ENCODE data around the gene RBM11. TPM values are rescaled to one million over a fixed set of nuclear protein-coding genes. Genes with fewer than 3 reads are reported as not detected.

RBM11 gene
- total and polyA plus RNA-seq, 2 of the 8 experiments (the other 6 are each of a cell fraction or from before 2014, with no cell fraction given) = 3.9 to 10.1 TPM

GRCh38 chr21:14262039-14262438 lies 46.1 kb downstream of the RBM11 start:
- WGBS, 2 experiments (ENCODE audit: extremely low coverage in 1 of 2, insufficient coverage in 1 of 2, insufficient read length in 1 of 2, insufficient replicate concordance in 2 of 2, low coverage in 1 of 2, low lambda C conversion rate in 2 of 2, missing lambda C conversion rate in 1 of 2) = 57% methylated on average over 1 of the region's 1 CpG; no CpG with 5 or more reads in 1 of the 2 experiments
- Histone ChIP-seq H2BK120ac (replicated peaks; ENCODE audit: low read depth, low read length) (no peak overlapping the region), H4K91ac (replicated peaks; ENCODE audit: insufficient read length, low read length) (no peak overlapping the region), H3K9ac (replicated peaks in 1 of 4; ENCODE audit: extremely low read depth in 1 of 4, low read depth in 3 of 4, low read length in 3 of 4) (no peak overlapping the region), H2BK5ac (ENCODE audit: low read depth, low read length) (no peak overlapping the region), H3K56ac (replicated peaks; ENCODE audit: insufficient read length, low read depth, low read length) (no peak overlapping the region), H3K18ac (ENCODE audit: extremely low read depth, low read length) (no peak overlapping the region), H3K4me1 (replicated peaks in 1 of 4; ENCODE audit: control insufficient read depth in 3 of 4, insufficient read depth in 4 of 4, low read length in 3 of 4) (no peaks in the 10 kb centered on the region), H3K79me1 (ENCODE audit: low read depth, low read length) (no peaks in the 10 kb centered on the region), H3K27me3 (replicated peaks in 1 of 4; ENCODE audit: control insufficient read depth in 3 of 4, extremely low read depth in 1 of 4, insufficient read depth in 3 of 4, low read length in 3 of 4) (no peaks in the 10 kb centered on the region), H2BK15ac (ENCODE audit: low read length) (no peak overlapping the region), H2BK12ac (ENCODE audit: low read depth, low read length) (no peak overlapping the region), H3K9me3 (ENCODE audit: insufficient read depth in 2 of 2, low read depth in 1 of 2, low read length in 1 of 2) (no peaks in the 10 kb centered on the region), H4K20me1 (replicated peaks in 1 of 2; ENCODE audit: control insufficient read depth in 1 of 2, insufficient read depth in 2 of 2, low read length in 2 of 2) (no peaks in the 10 kb centered on the region), H2BK20ac (ENCODE audit: low read length) (no peak overlapping the region), H4K5ac (ENCODE audit: insufficient read length, low read depth, low read length) (no peak overlapping the region), H3K4me2 (ENCODE audit: insufficient read depth in 1 of 2, low read depth in 2 of 2, low read length in 2 of 2) (no peak overlapping the region), H4K8ac (ENCODE audit: extremely low read depth, insufficient read depth, low read length) (no peak overlapping the region), H3K79me2 (ENCODE audit: control insufficient read depth in 1 of 2, insufficient read depth in 2 of 2, low read length in 2 of 2) (no peaks in the 10 kb centered on the region), H2AFZ (ENCODE audit: low read length) (no peak overlapping the region), H3K4me3 (ENCODE audit: extremely low read depth in 1 of 4, insufficient read depth in 2 of 4, low read depth in 3 of 4, low read length in 4 of 4) (no peak overlapping the region), H3K23ac (ENCODE audit: insufficient read length) (no peak overlapping the region), H3K27ac (ENCODE audit: low read depth, low read length) (no peak overlapping the region), H3K23me2 (ENCODE audit: low read depth, low read length) (no peaks in the 10 kb centered on the region), H3K36me3 (ENCODE audit: control insufficient read depth in 2 of 4, insufficient read depth in 4 of 4, low read length in 3 of 4) (no peaks in the 10 kb centered on the region), H3K14ac (ENCODE audit: insufficient read length) (no peak overlapping the region), H3K4ac (replicated peaks; ENCODE audit: insufficient read length, low read depth, low read length) (no peak overlapping the region), H2AK5ac (ENCODE audit: low read depth, low read length) (no peak overlapping the region)
- FAIRE-seq = no peak
- no peak for DNase-seq (ENCODE audit: low read depth in 1 of 2, low spot score in 2 of 2)
- ChIA-PET CTCF (ENCODE audit: partially characterized antibody) (interaction anchor here (1.0 kb wide), 2 partner anchors 141 to 504 kb away, joined by 3 read pairs; no protein-coding TSS in a partner anchor), POLR2A (ENCODE audit: partially characterized antibody) (no interaction called here)
- TF ChIP-seq POLR2AphosphoS5 (IDR thresholded peaks at IDR 0.05; ENCODE audit: low read depth, low read length) = no peak
- no peak for TF ChIP-seq ATF2 (IDR thresholded peaks at IDR 0.05; ENCODE audit: low read length)
- no peak for TF ChIP-seq KDM4A (IDR thresholded peaks at IDR 0.05; ENCODE audit: low read depth, low read length, severe bottlenecking)
- no peak for TF ChIP-seq CBX8 (IDR thresholded peaks at IDR 0.05; ENCODE audit: borderline replicate concordance, low read depth, low read length)
- TF ChIP-seq EZH2 (IDR thresholded peaks at IDR 0.05; ENCODE audit: low read depth, low read length, severe bottlenecking) = no peak
- no peak for TF ChIP-seq GTF2F1 (IDR thresholded peaks at IDR 0.05; ENCODE audit: borderline replicate concordance, low read depth, low read length)
- no peak for TF ChIP-seq JUN (IDR thresholded peaks at IDR 0.05; ENCODE audit: low read depth, low read length)
- no peak for TF ChIP-seq JUND (IDR thresholded peaks at IDR 0.05; ENCODE audit: low read length)
- TF ChIP-seq SRF (IDR thresholded peaks at IDR 0.05; ENCODE audit: low read depth, low read length) = no peak
- no peak for TF ChIP-seq CEBPB (IDR thresholded peaks at IDR 0.05; ENCODE audit: low read depth, low read length)
